NCI-H1417 treated with DMSO at 0.1 percent for 48 hours (cell line): ENCODE measurements around the gene PCNX3.

Experiments used
- DNase-seq: peaks from one replicate; lab custom pipeline; 2025; lab: John Stamatoyannopoulos, UW

PCNX3 gene

DNA sequence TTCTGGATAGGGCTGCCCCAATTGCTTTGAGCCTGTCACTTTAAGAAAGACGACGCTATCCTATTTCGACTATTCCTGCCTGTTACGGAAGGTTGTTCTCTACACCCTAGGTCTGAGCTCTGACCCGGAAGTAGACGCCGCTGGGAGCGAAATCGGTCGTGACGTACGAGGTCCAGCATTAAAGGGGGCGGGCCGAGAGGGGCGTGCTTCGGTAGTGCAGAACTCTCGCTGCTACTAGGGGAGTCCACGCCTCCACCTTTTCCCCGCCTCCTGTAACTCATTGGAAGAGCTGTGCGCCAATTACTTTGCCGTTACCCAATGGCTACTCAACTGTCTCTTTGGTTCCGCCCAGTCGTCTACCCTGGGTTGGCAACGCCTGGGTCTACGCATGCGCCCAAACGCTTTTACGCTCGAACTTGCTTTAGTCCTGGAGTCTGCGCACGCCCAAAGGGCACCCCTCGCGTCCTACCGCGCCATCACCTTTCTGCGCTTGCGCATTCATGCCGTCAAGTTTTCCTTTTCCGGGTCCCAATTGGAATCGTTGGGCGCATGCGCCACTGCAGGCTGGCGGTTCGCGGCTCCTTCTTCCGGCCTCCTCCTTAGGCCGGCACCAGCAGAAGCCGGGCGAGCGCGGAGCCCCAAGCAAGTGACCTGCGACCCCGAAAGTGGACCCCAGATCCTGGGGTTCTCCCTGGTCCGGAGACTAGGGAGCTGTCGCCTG lies at the start of gene PCNX3:
Gene PCNX3, plus strand, starts transcription at position 548 of the 721 bp plus-strand sequence. CDS start 536 bp downstream, outside the sequence.
- DNase-seq = peak; percentile 100

DNA sequence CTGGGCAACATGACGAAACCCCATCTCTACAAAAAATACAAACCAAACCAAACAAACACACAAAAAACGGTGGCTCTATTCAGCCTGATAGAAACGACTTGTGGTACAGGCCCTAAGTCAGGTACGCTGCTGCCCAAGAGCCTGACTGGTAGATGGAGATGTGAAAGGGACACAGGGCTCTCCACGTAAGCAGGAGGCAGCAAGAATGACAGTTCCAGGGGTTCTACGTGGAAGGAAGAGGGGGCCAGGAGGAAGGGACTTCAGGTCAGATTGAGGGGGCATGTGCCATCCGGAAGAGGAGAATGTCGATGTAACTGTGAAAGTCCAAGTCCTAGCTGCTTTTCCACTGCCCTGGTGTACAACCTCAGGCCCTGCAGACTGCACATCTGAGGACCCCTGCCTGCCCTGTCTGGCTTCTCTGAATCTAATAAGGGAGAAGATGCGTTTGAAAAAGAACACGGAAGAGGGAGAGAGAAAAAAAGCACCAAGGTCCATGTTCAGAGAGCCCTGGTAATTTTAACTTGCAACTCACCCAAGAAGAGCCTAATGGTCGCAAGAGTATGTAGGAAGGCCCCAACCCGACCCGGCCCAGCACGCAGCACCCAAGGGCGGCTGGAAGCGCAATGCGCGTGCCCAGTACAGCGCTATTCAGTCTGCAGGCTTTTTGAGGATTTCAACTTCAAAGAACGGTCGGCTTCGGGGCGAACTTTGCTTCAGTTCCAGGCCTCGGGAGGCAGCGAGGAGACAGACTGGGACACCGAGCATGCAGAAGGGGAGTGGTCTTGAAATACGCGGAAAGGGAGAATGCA lies 46.2 kb upstream of the PCNX3 start:
- no peak for DNase-seq

DNA sequence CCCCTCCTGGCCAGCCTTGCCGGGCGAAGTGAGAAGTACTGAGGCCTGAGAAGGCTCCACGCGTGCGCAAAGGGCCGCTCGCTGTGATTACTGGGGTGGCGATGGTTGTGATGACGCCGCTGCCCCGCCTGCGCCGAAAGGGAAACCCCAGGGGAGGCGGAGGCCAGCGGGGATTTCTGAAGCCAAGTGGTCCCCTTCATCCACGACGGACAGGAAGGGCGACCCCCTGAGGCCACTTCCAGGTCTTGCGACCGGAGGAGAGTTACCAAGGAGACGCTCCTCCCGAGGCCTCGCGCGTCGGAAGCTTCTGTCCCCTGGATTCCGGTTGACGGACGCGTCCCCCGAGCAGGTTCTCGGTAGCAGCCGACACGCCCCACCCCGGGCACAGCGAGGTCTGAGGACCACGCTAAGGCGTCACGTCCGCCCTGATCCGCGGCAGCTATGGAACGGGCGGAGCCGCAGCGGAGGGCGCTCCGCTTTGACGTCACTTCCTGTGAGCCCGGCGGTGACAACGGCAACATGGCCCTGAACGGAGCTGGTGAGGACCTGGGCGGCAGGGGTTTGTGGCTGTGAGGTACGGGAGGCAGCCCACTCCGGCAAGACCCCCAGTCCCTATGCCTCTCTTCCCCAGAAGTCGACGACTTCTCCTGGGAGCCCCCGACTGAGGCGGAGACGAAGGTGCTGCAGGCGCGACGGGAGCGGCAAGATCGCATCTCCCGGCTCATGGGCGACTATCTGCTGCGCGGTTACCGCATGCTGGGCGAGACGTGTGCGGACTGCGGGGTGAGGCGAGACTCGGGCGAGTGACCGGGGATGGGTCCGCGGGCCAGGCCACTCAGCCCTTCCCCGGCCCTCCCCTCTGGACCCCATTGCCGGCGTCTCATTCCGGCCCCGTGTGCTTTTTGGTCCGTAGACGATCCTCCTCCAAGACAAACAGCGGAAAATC lies 45.3 kb upstream of the PCNX3 start, which contains the start of gene ZNRD2:
Gene ZNRD2, plus strand, starts transcription at position 505 of the 946 bp plus-strand sequence. Its CDS starts 15 bp downstream, at position 520.
- peak; percentile 93 for DNase-seq

DNA sequence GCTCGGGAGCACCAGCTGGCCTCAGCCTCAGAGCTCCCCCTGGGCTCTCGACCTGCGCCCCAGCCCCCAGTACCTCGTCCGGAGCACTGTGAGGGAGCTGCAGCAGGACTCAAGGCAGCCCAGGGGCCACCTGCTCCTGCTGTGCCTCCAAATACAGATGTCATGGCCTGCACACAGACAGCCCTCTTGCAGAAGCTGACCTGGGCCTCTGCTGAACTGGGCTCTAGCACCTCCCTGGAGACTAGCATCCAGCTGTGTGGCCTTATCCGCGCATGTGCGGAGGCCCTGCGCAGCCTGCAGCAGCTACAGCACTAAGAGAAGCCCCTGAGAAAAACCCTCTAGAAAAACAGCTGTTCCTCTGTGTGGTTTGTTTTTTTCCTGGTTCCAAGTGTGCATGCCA lies 44.2 kb upstream of the PCNX3 start:
- no peak for DNase-seq

DNA sequence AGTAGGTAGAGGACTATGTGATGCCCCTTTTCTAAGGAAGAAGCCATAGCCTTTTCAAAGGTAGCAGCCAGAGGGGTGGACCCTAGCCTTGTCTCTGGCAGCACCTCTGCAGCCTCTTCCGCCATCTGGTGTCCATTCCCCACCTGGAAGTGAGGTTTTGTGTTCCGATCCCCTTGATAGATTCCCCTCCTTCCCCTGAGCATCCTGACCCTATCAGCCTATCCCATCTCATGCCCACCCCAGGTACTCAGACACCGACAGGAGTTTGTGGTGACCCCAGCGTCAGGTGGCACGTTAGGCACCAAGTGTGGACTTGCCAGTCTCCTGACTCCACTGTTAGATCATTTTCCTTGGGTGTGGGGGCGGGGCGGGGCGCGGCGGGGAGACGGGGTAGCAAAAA lies 43.6 kb upstream of the PCNX3 start:
- no peak for DNase-seq

DNA sequence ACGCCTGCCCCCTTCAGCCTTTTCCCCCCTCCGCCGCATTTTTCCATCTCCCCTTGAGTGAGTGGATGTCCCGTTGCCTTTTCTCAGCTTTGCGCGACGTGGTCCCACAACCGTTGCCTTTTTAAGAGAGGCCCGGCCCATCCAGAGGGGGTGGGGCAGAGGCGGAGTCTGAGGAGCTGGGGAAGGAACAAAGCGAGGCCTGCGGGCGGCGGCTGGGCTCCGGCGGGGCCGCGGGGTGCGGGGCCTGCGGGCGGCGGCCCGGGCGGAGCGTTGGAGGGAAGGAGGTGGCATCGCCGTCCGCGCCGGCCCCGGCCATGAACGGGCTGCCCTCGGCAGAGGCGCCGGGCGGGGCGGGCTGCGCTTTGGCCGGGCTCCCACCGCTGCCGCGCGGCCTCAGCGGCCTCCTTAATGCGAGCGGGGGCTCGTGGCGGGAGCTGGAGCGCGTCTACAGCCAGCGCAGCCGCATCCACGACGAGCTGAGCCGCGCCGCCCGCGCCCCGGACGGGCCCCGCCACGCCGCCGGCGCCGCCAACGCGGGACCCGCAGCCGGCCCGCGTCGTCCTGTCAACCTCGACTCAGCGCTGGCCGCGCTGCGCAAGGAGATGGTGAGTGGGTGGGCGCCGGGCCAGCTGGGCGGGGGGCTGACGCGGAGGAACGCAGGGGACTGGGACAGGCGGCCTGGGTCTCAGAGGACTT lies 43.1 kb upstream of the PCNX3 start, which contains the start of gene FAM89B:
Gene FAM89B, plus strand, starts transcription at position 183 of the 696 bp plus-strand sequence. Its CDS starts 132 bp downstream, at position 315.
- no peak for DNase-seq

DNA sequence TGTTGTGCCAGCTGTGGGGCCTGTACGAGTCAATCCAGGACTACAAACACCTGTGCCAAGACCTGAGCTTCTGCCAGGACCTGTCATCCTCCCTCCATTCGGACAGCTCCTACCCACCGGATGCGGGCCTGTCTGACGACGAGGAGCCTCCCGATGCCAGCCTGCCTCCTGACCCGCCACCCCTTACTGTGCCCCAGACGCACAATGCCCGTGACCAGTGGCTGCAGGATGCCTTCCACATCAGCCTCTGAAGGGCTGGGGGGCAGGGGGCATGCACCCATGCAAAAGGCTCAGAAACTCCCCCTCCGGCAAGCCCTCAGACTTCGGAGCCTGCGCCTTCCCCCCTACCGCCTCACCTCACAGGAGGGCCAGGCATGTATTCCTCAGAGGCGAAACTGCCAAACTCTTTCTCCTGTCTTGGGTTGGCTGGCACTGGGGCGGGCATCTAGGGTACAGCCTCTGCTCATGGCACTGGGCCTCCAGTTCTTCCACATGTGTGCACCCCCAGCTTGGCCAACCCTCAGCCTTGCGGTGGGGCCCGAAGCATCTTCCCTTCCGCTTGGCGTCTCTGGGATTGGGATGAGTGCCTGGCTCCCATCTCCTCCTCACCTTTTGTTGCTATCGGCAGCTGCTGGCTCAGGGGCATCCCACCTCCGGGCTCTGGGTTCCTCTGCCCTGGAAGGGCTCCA lies 42.0 kb upstream of the PCNX3 start:
- no peak for DNase-seq

DNA sequence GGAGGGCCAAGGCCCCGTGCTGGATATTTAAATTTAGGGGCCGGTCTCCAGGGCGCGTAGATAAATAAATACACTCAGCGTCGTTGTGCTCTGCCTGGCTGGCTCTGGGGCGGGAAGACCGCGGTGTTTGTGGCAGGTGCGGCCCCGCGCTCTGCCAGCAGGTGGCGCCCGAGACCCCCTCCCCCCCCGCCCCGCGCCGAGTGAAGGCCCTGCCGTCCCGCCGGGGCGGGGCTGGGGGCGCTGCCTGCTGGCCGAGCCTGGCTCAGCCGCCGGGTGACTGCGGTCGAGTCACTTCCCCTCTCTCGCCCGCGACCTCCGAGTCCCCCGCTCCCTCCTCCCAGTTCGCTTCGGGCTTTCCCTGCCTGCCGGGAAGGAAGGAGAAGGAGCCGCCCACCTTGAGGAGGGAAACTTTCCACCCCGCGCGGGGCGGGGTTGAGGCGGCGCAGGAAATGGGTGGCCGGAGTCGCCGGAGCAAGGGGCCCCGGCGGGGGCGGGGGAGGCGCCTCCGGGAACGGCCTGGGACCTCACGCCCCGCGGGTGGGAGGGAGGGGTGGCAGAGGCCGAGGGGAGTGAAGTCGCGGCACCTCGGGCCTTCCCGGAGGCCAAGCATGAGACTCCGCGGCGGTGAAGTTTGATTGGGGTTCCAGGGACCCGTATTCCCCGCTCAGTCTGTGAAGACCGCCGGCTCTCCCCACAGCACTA lies 41.3 kb upstream of the PCNX3 start:
- DNase-seq = no peak

DNA sequence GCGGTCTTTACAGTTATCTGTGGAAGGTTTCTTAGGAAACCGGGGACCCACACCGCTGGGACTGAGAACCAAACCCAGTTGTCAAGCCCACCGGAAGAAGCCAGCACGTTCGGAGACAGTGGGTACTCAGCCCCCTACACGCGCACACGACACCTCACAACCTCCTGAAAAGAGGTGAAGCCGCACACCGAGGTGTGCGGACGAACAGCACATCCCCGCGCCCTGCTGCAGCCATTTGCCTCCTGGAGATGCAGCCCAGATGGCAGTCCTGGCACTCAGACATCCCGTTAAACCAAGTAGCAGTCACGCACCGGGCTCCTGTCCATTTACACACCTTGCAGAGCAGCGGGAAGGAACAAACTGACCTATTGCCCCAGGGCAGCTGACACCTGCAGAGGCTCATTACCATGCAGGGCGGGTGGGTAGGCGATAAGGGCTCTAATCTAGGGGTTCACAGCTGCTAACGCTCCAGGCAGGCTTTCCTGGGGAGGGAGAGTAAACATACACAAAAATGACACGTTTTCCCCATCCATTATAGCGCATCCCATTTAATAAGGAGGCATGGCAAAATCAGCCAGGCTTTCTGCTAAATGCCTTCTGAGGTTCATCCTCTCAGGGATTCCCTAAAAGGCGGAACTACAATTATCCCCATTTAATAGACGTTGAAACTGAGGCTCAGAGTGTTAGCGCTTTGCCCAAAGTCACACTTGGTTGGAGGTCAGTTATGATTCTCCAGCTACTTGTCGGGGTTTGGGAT lies 40.6 kb upstream of the PCNX3 start:
- no peak for DNase-seq

DNA sequence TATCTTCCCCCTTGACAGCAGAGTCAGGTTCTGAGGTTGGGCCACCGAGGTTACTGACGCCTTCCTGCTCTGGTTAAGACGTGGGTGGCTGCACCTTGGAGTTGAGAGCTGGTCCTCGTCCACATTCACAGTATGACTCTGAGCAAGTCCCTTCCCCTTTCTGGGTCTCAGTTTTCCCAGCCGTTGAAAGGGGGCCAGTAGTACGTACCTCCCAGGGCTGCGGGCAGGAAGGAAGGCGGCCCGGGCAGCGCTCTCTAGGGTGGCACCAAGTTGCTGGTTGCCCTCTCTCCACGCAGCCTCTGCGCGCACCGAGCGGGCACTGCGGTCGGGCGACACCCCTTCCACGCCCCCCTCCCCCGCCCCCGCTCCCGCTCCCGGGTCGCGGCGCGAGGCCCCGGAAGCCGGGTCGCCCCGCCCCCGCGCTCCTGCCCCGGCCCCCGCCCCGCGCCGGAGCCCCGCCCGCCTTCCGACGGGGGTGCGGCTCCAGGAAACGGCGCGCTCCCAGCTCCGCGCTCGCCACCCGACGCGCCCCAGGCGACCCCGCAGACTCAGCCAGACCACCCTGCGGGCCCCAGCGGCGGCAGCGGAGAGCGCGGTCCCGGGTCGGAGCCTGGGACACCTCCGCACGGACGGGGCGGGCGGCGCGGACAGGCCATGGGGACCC lies 39.9 kb upstream of the PCNX3 start, which contains the start of gene EHBP1L1:
Gene EHBP1L1, plus strand, starts transcription at position 486 of the 664 bp plus-strand sequence. CDS start 250 bp downstream, outside the sequence.
- no peak for DNase-seq

DNA sequence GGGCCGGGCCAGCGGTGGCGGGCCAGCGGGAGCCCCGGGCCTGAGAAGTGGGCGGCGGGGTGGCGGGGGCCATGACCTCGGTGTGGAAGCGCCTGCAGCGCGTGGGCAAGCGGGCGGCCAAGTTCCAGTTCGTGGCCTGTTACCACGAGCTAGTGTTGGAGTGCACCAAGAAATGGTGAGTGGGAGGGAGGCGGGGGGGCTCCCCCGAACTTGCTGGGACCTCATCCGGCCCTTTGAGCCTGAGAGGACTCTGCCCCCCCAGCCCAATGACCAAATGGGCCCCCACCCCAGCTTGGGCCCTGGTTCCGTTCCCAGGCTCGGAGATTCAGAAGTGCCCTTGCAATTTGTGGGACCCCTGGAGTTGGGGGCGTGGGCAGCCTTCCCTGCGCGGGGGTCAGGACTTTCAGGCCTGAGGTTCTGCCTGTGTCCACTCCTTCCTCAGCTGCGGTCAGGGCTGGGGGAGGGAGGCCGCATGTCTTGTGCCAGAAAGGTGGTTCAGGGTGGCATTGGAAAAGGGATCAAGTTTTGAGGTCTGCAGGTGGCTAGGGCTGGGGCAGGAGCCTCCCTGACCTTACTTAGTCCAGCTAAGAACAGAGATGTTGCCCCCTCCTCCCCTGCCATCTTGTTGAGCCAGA lies 39.2 kb upstream of the PCNX3 start:
- DNase-seq = no peak

DNA sequence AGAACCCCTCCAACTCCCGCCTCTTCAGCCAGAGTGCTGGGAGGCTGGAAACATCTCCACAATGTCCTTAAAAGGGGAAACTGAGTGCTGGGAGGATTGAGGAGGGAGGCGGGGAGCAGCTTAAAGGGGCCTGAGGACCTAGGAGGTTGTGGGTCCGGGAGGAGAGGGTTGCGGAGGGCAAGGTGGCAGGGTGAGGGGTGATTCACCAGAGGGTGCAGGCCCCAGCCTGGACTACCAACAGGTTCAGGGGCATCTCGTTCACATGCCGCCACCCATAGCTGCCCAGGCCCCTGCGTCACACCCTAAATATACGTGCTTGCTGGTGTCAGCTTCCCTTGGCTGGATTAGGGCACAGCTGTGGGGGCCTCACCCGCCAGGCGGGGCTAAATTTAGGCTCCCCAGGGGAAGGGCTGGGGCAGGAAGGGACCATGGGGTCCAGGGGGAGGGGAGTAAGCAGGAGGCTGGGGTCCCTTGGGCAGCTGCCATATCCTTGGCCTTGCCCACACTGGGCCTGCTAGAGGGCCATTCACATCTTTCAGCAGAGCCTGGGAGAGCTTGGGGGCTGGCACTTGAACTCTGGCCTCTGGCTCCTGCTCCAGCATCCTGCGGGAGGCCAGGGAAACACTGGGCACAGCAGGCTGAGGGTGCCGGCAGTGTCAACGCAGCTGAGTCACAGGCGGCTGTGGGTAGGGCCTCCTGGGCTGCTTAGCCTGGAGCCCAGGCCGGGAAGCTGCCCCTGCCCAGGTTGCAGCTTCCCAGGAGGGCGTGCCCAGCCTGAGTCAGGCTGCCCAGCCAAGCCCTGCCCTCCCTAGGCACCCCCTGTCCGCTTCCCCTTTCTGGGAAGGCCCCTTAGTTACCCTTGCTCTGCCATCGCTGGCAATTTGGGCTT lies 38.5 kb upstream of the PCNX3 start:
- DNase-seq = no peak

DNA sequence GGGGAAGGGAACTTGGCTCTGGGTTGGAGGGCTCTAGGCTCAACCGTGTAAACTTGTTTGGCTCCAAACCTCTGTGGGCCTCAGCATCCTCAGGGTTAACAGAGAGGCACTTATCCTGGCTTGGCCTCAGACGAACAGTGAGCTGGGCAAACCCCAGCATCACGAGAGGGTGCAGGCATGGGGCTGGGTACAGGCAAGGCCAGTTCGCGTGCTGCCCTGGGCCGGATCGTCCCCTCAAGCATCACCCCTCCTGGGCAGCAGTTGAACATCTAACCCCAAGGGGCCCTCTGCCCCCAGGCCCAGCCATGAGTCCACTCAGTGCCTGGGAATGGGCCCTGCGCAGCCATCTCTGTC lies 37.8 kb upstream of the PCNX3 start:
- no peak for DNase-seq

DNA sequence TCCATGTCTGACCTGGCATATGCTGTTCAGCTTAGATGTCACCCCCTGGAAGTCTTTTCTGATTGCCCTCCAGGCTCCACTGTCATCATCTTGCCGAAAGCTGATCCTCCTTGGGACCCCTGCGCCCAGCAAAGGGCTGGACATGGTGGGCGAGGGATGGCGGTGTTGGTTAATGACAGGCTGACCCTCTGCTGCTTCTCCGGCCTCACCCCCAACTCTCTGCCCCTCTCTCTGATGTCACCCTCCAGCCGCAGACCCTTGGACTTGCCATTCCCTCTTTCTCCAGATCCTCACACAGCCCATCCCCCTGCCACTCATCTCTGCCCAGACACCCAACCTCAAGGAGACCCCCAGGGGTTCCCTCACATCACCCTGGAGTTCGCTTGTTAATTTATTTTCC lies 37.4 kb upstream of the PCNX3 start:
- no peak for DNase-seq

DNA sequence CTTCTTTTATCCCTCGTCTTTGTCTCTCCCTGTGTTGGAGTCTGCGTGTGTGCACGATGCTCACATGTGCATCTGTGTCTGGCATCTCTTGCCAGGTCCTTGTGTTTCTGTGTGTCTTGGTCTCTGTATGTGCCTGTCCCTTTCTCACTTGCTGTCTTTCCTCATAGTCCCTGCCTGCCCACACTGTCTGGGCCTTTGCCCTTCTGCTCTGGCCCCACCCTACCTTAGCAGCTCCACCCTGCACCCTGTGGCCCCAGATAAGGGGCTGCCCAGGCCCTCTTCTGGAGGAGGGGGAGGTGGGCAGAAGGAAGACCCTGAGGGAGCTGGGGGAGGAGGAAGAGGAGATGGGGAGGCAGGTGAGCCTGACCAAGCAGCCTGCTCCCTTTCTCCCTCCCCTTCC lies 36.9 kb upstream of the PCNX3 start:
- DNase-seq = no peak

DNA sequence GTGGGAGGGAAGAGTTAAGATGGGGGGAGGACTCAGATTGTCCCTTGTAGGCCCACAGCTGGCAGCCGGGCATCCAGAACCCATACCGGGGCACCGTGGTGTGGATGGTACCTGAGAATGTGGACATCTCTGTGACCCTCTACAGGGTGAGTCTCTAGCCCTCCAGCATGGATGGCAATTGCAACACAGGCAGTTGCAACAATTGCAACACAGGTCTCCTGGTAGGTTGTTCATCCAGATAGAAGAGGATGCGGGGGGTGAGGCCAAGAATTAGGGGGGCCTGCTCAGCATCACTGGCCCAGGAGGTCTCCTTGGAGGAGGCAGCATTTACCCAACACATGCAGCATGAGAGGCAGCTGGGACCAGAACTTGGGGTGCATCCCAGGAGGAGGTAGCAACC lies 36.3 kb upstream of the PCNX3 start:
- DNase-seq = no peak

DNA sequence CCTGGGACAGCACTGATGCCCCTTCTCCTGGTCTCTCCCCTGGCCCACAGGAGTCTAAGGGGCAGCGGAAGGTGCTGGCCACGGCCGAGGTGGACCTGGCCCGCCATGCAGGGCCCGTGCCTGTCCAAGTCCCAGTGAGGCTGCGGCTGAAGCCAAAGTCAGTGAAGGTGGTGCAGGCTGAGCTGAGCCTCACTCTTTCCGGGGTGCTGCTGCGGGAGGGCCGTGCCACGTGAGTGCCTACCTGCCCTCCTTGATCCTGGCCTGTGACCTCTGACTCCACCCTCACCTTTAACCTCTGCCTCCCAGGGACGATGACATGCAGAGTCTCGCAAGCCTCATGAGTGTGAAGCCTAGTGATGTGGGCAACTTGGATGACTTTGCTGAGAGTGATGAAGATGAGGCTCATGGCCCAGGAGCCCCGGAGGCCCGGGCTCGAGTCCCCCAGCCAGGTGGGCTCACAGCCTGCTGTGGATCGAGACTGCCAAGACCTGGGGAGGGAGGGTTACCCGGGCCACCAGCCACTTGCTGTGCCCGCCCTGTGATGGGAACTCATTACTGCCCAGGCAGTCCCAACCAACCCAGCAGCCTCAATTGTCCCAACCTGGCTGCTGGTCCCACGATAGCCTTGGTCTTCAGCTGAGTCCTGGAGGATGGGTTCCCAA lies 35.4 kb upstream of the PCNX3 start:
- no peak for DNase-seq
